HEK293 (cell line): ENCODE measurements around the gene LYL1.
A peak's percentile ranks its signal among the peaks of the same experiment; 100 is the strongest.

Source experiments
- CTCF ChIA-PET: fragments of 350-600 bp; formaldehyde crosslinking; extraction: SDS; loops from one replicate; lab custom pipeline; 2021; ENCODE audit warnings: antibody characterized with exemption; lab: Yijun Ruan, JAX
- POLR2A ChIA-PET: fragments of 300-600 bp; formaldehyde crosslinking; extraction: SDS; loops from one replicate; lab custom pipeline; 2020; ENCODE audit warnings: antibody characterized with exemption, inconsistent platforms; lab: Yijun Ruan, JAX
- H3K27ac ChIP-seq: fragments of 200-500 bp; sonication (Bioruptor generic); 2 replicates; pipeline ENCODE4 v1.5.1; 2014; ENCODE audit warnings: low read depth, low read length, control low read depth, inconsistent platforms; ENCODE audit errors: extremely low read depth
- H3K36me3 ChIP-seq, 2 experiments: fragments of 200-500 bp in 1 of 2; sonication (Bioruptor generic) in 1 of 2; 1 replicate in 1 of 2; 2 replicates in 1 of 2; pipeline ENCODE4 v1.5.1; 2014 to 2017; ENCODE audit warnings: inconsistent platforms in 2 of 2, low read length in 2 of 2; ENCODE audit not compliant: control insufficient read depth in 2 of 2, insufficient read depth in 1 of 2
- H3K4me1 ChIP-seq: fragments of 200-500 bp; sonication (Bioruptor generic); 2 replicates; pipeline ENCODE4 v1.5.1; 2014; ENCODE audit warnings: mild to moderate bottlenecking, low read length, inconsistent platforms; ENCODE audit not compliant: control insufficient read depth, insufficient read depth
- H3K4me3 ChIP-seq: 2 replicates; pipeline ENCODE4 v1.5.1; 2011; ENCODE audit warnings: low read depth, mild to moderate bottlenecking, control low read depth, low read length, moderate library complexity
- H3K9me3 ChIP-seq: fragments of 200-500 bp; sonication (Bioruptor generic); 2 replicates; pipeline ENCODE4 v1.5.1; 2014; ENCODE audit warnings: low read depth, low read length, inconsistent platforms; ENCODE audit not compliant: control insufficient read depth, insufficient read depth
- AEBP2 ChIP-seq: fragments of 450-650 bp; formaldehyde crosslinking; IDR thresholded peaks from 2 replicates; pipeline ENCODE4 v1.5.1; 2016; ENCODE audit warnings: missing biosample characterization, missing genetic modification characterization, borderline replicate concordance
- EGR2 ChIP-seq: fragments of 450-650 bp; formaldehyde crosslinking; IDR thresholded peaks from 2 replicates; pipeline ENCODE4 v1.5.1; 2016; ENCODE audit warnings: low read depth, missing biosample characterization, missing genetic modification characterization
- GLIS1 ChIP-seq: fragments of 450-650 bp; formaldehyde crosslinking; IDR thresholded peaks from 2 replicates; pipeline ENCODE4 v1.5.1; 2016; ENCODE audit warnings: missing biosample characterization, missing genetic modification characterization
- TSHZ1 ChIP-seq: fragments of 450-650 bp; formaldehyde crosslinking; IDR thresholded peaks from 2 replicates; pipeline ENCODE4 v1.5.1; 2016; ENCODE audit warnings: missing biosample characterization, missing genetic modification characterization, borderline replicate concordance
- YY2 ChIP-seq: fragments of 450-650 bp; formaldehyde crosslinking; IDR thresholded peaks from 2 replicates; pipeline ENCODE4 v1.5.1; 2016; ENCODE audit warnings: missing biosample characterization, missing genetic modification characterization
- ZFHX2 ChIP-seq: fragments of 450-650 bp; formaldehyde crosslinking; conservative IDR thresholded peaks from 2 replicates; pipeline ENCODE4 v1.5.1; 2016; ENCODE audit warnings: missing biosample characterization, missing genetic modification characterization
- ZIC2 ChIP-seq: fragments of 450-650 bp; formaldehyde crosslinking; IDR thresholded peaks from 2 replicates; pipeline ENCODE4 v1.5.1; 2016; ENCODE audit warnings: missing biosample characterization, missing genetic modification characterization
- ZNF16 ChIP-seq: fragments of 450-650 bp; formaldehyde crosslinking; IDR thresholded peaks from 2 replicates; pipeline ENCODE4 v1.5.1; 2016; ENCODE audit warnings: low read depth, missing biosample characterization, missing genetic modification characterization
- ZNF266 ChIP-seq: fragments of 450-650 bp; formaldehyde crosslinking; IDR thresholded peaks from 2 replicates; pipeline ENCODE4 v1.5.1; 2016; ENCODE audit warnings: missing biosample characterization, missing genetic modification characterization, low read depth
- ZNF335 ChIP-seq: fragments of 450-650 bp; formaldehyde crosslinking; conservative IDR thresholded peaks from 2 replicates; pipeline ENCODE4 v1.5.1; 2016; ENCODE audit warnings: missing biosample characterization, missing genetic modification characterization
- ZNF433 ChIP-seq: fragments of 450-650 bp; formaldehyde crosslinking; IDR thresholded peaks from 2 replicates; pipeline ENCODE4 v1.5.1; 2016; ENCODE audit warnings: missing biosample characterization, missing genetic modification characterization, low read depth
- ZNF629 ChIP-seq: fragments of 450-650 bp; formaldehyde crosslinking; IDR thresholded peaks from 2 replicates; pipeline ENCODE4 v1.5.1; 2017; ENCODE audit warnings: missing biosample characterization, missing genetic modification characterization
- ZNF677 ChIP-seq: fragments of 450-650 bp; IDR thresholded peaks from 2 replicates; pipeline ENCODE4 v1.5.0; 2018; ENCODE audit warnings: missing biosample characterization, mild to moderate bottlenecking, missing genetic modification characterization, moderate library complexity
- ZNF692 ChIP-seq: fragments of 450-650 bp; formaldehyde crosslinking; IDR thresholded peaks from 2 replicates; pipeline ENCODE4 v1.5.1; 2016; ENCODE audit warnings: missing biosample characterization, missing genetic modification characterization

The LYL1 gene

GRCh38 chr19:13091400-13092157 is 11.1 kb downstream of the LYL1 start (continued):
- TF ChIP-seq ZNF629 (tag by site-specific recombination) (0 out of 2 replicates have a peak, but pooled peaks have one; percentile 12), YY2 (tag by site-specific recombination) (no peak), ZNF16 (tag by site-specific recombination) (no peak), ZNF692 (0 out of 2 replicates have a peak, but pooled peaks have one; percentile 21)

- H3K27ac ChIP-seq: peak overlapping the region; percentile 31; the same call in 1 of the 2 replicates
- no peaks in the 10 kb centered on the region for H3K9me3 ChIP-seq
- no peak overlapping the region for H3K4me3 ChIP-seq
- H3K4me1 ChIP-seq: no peaks in the 10 kb centered on the region
- ChIA-PET POLR2A (interaction anchor here (0.6 to 0.8 kb wide), 3 partner anchors 23 to 154 kb away, joined by 3 to 6 read pairs (median 3); no protein-coding TSS in a partner anchor), CTCF (interaction anchor here (0.8 to 7.7 kb wide), 7 partner anchors 12 to 125 kb away, joined by 3 to 274 read pairs (median 9); no protein-coding TSS in a partner anchor)
- TF ChIP-seq ZNF677: no peak
- no peak for TF ChIP-seq ZNF433 (tag by site-specific recombination)
- TF ChIP-seq ZIC2 (tag by site-specific recombination): peak; percentile 79
- no peak for TF ChIP-seq AEBP2 (tag by site-specific recombination)
- no peak for TF ChIP-seq TSHZ1 (tag by site-specific recombination)
- TF ChIP-seq ZNF335: no peak
- TF ChIP-seq GLIS1 (tag by site-specific recombination): peak; percentile 57
- H3K36me3 ChIP-seq: no peaks in the 10 kb centered on the region
These were observed 12.0 kb downstream of the LYL1 start for GRCh38 chr19:13090511-13091231.

- no peaks in the 10 kb centered on the region for H3K4me1 ChIP-seq
- POLR2A ChIA-PET: no interaction called here
- TF ChIP-seq ZNF266 (tag by site-specific recombination): no peak
- peak; percentile 58; the same call in 1 of the 2 replicates for TF ChIP-seq EGR2
- TF ChIP-seq ZFHX2 (tag by site-specific recombination): peak; percentile 72
These were observed 12.7 kb downstream of the LYL1 start for GRCh38 chr19:13089857-13090507.

More at GRCh38 chr19:13089857-13090507, 12.7 kb downstream of the LYL1 start:
- CTCF ChIA-PET: interaction anchor here (0.8 to 7.7 kb wide), 4 partner anchors 30 to 124 kb away, joined by 3 to 274 read pairs (median 56); no protein-coding TSS in a partner anchor
- H3K36me3 ChIP-seq: no peaks in the 10 kb centered on the region
- H3K27ac ChIP-seq: no peak overlapping the region
- no peak overlapping the region for H3K4me3 ChIP-seq
- no peaks in the 10 kb centered on the region for H3K9me3 ChIP-seq
